Ramos (cell line): Measurements from ENCODE around the gene ABR.

Experiments
- in situ Hi-C: fragments of 300-500 bp; cut with MboI; formaldehyde crosslinking; loops from one replicate; pipeline ENCODE4 v1.14.3; 2022; ENCODE audit warnings: low sequenced_read_pairs; ENCODE audit not compliant: unreplicated experiment

Gene ABR

GRCh38 chr17:1179112-1179817 is 516 bp downstream of the ABR start:
- in situ Hi-C loops: no loop called here

- in situ Hi-C loops: no loop called here
Measured at GRCh38 chr17:1177016-1177700, 2.6 kb downstream of the ABR start.

GRCh38 chr17:1174263-1174880 is 5.4 kb downstream of the ABR start:
- in situ Hi-C loops: no loop called here

GRCh38 chr17:1173432-1174262 is 6.1 kb downstream of the ABR start:
- in situ Hi-C loops: no loop called here

GRCh38 chr17:1171953-1172352 is 7.8 kb downstream of the ABR start:
- in situ Hi-C loops: no loop called here

GRCh38 chr17:1170739-1171138 is 9.0 kb downstream of the ABR start:
- in situ Hi-C loops: no loop called here

GRCh38 chr17:1169929-1170312 is 9.9 kb downstream of the ABR start:
- in situ Hi-C loops: no loop called here

- in situ Hi-C loops: no loop called here
Measured at GRCh38 chr17:1169221-1169928, 10.4 kb downstream of the ABR start.

GRCh38 chr17:1168533-1169220 is 11.1 kb downstream of the ABR start:
- in situ Hi-C loops: no loop called here

GRCh38 chr17:1166276-1166675 is 13.5 kb downstream of the ABR start:
- in situ Hi-C loops: no loop called here

GRCh38 chr17:1165836-1166235 is 13.9 kb downstream of the ABR start:
- in situ Hi-C loops: no loop called here

GRCh38 chr17:1164935-1165556 is 14.7 kb downstream of the ABR start:
- in situ Hi-C loops: no loop called here

- in situ Hi-C loops: no loop called here
Measured at GRCh38 chr17:1162116-1162855, 17.5 kb downstream of the ABR start.

GRCh38 chr17:1160591-1161390 is 19.0 kb downstream of the ABR start:
- in situ Hi-C loops: no loop called here

GRCh38 chr17:1159431-1160180 is 20.2 kb downstream of the ABR start:
- in situ Hi-C loops: no loop called here

GRCh38 chr17:1158879-1159278 is 20.9 kb downstream of the ABR start:
- in situ Hi-C loops: no loop called here

GRCh38 chr17:1156864-1157263 is 22.9 kb downstream of the ABR start:
- in situ Hi-C loops: no loop called here
